HG02885 (cell line): ENCODE measurements around the gene NAPSA.
"Not testable (repeated sequence)": the region's sequence is repeated elsewhere in the genome, so short reads cannot be mapped to it uniquely, and the experiment has no call there.

Experiments used
- ATAC-seq: cut with Tn5 transposase; IDR thresholded peaks from one replicate; pipeline ENCODE4 v1.9.1; 2021; ENCODE audit warnings: mild to moderate bottlenecking; ENCODE audit not compliant: unreplicated experiment, poor library complexity

The NAPSA gene

GRCh38 chr19:50365434-50366306 is at the start of gene NAPSA:
NAPSA (minus strand) TSS chr19:50365639; CDS start chr19:50365621, 18 bp downstream.
- ATAC-seq: no peak

GRCh38 chr19:50413531-50413930 is 48.1 kb upstream of the NAPSA start:
- no peak for ATAC-seq

GRCh38 chr19:50413096-50413495 is 47.7 kb upstream of the NAPSA start:
- ATAC-seq: no peak

- ATAC-seq: no peak
Observed at GRCh38 chr19:50412419-50412818, 47.0 kb upstream of the NAPSA start.

GRCh38 chr19:50410109-50410508 is 44.7 kb upstream of the NAPSA start:
- no peak for ATAC-seq

- ATAC-seq: no peak
Observed at GRCh38 chr19:50409347-50409746, 43.9 kb upstream of the NAPSA start.

GRCh38 chr19:50406829-50407228 is 41.4 kb upstream of the NAPSA start:
- no peak for ATAC-seq

- no peak for ATAC-seq
Observed at GRCh38 chr19:50406156-50406820, 40.8 kb upstream of the NAPSA start.

- no peak for ATAC-seq
Observed at GRCh38 chr19:50402544-50403301, 37.3 kb upstream of the NAPSA start.

GRCh38 chr19:50401605-50402450 is 36.4 kb upstream of the NAPSA start:
- no peak for ATAC-seq

- no peak for ATAC-seq
Observed at GRCh38 chr19:50399368-50399745, 33.9 kb upstream of the NAPSA start.

- ATAC-seq: no peak
Observed at GRCh38 chr19:50398675-50399367, 33.4 kb upstream of the NAPSA start.

- no peak for ATAC-seq
Observed at GRCh38 chr19:50394017-50394416, 28.6 kb upstream of the NAPSA start.

GRCh38 chr19:50393589-50393988 is 28.1 kb upstream of the NAPSA start:
- no peak for ATAC-seq

GRCh38 chr19:50392759-50393158 is 27.3 kb upstream of the NAPSA start:
- ATAC-seq: no peak

GRCh38 chr19:50390952-50391351 is 25.5 kb upstream of the NAPSA start:
- ATAC-seq: not testable (repeated sequence)

GRCh38 chr19:50390295-50390694 is 24.9 kb upstream of the NAPSA start:
- ATAC-seq: not testable (repeated sequence)

GRCh38 chr19:50387868-50388245 is 22.4 kb upstream of the NAPSA start:
- ATAC-seq: no peak

- no peak for ATAC-seq
Observed at GRCh38 chr19:50387176-50387867, 21.9 kb upstream of the NAPSA start.
